ENCODE data around the gene PPP2R2B.

GRCh38 chr5:146726020-146726419 is 152.5 kb downstream of the PPP2R2B start:
- TF ChIP-seq CEBPB (IDR thresholded peaks at IDR 0.05) (no peak), EP300 (IDR thresholded peaks at IDR 0.05; ENCODE audit: borderline replicate concordance) (no peak), TEAD4 (IDR thresholded peaks at IDR 0.05) (no peak), YY1 (IDR thresholded peaks at IDR 0.05; ENCODE audit: low read depth) (no peak), CREB1 (IDR thresholded peaks at IDR 0.05; ENCODE audit: low read depth) (no peak), NFIC (IDR thresholded peaks at IDR 0.05) (no peak), FOXM1 (IDR thresholded peaks at IDR 0.05; ENCODE audit: borderline replicate concordance, low read depth) (no peak), EGR1 (IDR thresholded peaks at IDR 0.05) (no peak), TAF1 (IDR thresholded peaks at IDR 0.05; ENCODE audit: low read depth) (no peak), RAD21 (IDR thresholded peaks at IDR 0.05; ENCODE audit: low read depth) (no peak), TCF12 (IDR thresholded peaks at IDR 0.05; ENCODE audit: low read depth) (no peak)
- TF ChIP-seq, protein P1, sequence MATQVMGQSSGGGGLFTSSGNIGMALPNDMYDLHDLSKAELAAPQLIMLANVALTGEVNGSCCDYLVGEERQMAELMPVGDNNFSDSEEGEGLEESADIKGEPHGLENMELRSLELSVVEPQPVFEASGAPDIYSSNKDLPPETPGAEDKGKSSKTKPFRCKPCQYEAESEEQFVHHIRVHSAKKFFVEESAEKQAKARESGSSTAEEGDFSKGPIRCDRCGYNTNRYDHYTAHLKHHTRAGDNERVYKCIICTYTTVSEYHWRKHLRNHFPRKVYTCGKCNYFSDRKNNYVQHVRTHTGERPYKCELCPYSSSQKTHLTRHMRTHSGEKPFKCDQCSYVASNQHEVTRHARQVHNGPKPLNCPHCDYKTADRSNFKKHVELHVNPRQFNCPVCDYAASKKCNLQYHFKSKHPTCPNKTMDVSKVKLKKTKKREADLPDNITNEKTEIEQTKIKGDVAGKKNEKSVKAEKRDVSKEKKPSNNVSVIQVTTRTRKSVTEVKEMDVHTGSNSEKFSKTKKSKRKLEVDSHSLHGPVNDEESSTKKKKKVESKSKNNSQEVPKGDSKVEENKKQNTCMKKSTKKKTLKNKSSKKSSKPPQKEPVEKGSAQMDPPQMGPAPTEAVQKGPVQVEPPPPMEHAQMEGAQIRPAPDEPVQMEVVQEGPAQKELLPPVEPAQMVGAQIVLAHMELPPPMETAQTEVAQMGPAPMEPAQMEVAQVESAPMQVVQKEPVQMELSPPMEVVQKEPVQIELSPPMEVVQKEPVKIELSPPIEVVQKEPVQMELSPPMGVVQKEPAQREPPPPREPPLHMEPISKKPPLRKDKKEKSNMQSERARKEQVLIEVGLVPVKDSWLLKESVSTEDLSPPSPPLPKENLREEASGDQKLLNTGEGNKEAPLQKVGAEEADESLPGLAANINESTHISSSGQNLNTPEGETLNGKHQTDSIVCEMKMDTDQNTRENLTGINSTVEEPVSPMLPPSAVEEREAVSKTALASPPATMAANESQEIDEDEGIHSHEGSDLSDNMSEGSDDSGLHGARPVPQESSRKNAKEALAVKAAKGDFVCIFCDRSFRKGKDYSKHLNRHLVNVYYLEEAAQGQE (IDR thresholded peaks at IDR 0.05; ENCODE audit: low read depth) = no peak
- TF ChIP-seq, protein P2, sequence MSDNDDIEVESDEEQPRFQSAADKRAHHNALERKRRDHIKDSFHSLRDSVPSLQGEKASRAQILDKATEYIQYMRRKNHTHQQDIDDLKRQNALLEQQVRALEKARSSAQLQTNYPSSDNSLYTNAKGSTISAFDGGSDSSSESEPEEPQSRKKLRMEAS (IDR thresholded peaks at IDR 0.05) = no peak
- TF ChIP-seq, protein P3, sequence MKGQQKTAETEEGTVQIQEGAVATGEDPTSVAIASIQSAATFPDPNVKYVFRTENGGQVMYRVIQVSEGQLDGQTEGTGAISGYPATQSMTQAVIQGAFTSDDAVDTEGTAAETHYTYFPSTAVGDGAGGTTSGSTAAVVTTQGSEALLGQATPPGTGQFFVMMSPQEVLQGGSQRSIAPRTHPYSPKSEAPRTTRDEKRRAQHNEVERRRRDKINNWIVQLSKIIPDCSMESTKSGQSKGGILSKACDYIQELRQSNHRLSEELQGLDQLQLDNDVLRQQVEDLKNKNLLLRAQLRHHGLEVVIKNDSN (IDR thresholded peaks at IDR 0.05) = no peak
